Chondrocyte (in vitro differentiated cells): ENCODE measurements around the gene MRPL24. TPM values are rescaled to one million over a fixed set of nuclear protein-coding genes. Genes with fewer than 3 reads are reported as not detected.

Experiments
- DNase-seq: peaks from one replicate; pipeline ENCODE4 v3.0.0; 2021; ENCODE audit warnings: mixed read lengths, low spot score
- H3K27ac Mint-ChIP-seq: one replicate; pipeline ENCODE4 v1.8.0; 2021; ENCODE audit warnings: mild to moderate bottlenecking, moderate library complexity, mixed read lengths; ENCODE audit not compliant: unreplicated experiment
- H3K27me3 Mint-ChIP-seq: 2 replicates; pipeline ENCODE4 v1.8.0; 2021; ENCODE audit warnings: low read depth, mixed read lengths
- H3K36me3 Mint-ChIP-seq: 2 replicates; pipeline ENCODE4 v1.8.0; 2021; ENCODE audit warnings: low read depth, mixed read lengths
- H3K4me1 Mint-ChIP-seq: 2 replicates; pipeline ENCODE4 v1.8.0; 2021; ENCODE audit warnings: low read depth, mild to moderate bottlenecking, mixed read lengths
- H3K4me3 Mint-ChIP-seq: one replicate; pipeline ENCODE4 v1.8.0; 2021; ENCODE audit warnings: mild to moderate bottlenecking, moderate library complexity, mixed read lengths; ENCODE audit not compliant: unreplicated experiment
- H3K9me3 Mint-ChIP-seq: 2 replicates; pipeline ENCODE4 v1.8.0; 2021; ENCODE audit warnings: low read depth, mixed read lengths
- total RNA-seq: library from RNA; stranded (reverse); gene quantifications from 3 replicates; pipeline ENCODE4 v1.2.1, GENCODE V29; 2021
- TF ChIP-seq, protein P1 (sequence below): fragments of 200-600 bp; sonication (generic); IDR thresholded peaks from 2 replicates; pipeline ENCODE4 v1.5.0; 2021; ENCODE audit warnings: antibody characterized with exemption, mild to moderate bottlenecking, moderate library complexity

The MRPL24 gene
- total RNA-seq, 1 donor from 2014 or later = 40.3 TPM

DNA sequence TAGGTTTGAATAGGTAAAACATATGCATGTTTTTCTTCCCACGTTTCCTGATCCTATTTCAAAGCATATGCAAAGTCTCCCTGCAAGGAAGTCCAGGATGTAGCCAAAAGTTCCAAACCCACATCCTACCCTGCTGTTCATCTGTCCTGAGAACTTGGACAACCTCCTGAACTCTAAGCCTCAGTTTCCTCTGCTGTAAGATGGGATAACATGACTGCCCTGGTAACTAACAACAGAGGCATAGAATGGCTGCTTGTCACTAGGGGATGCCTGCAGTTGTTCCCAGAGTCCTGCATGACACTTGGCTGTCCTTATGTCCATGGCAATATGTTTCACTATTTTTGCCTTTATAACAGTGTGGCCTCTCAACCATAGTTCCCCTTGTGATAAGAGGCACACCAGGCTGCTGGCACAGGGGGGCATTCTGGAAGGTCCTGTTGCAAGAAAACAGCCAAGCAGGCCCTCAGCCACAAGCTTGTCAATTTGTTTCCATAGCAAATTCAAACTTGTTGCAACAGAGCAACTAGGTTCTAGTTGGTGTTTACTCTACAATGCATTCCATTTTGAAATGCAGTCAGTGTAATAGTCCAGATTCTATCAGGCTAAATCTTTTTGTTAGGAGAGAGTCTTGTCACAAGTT lies 12.1 kb upstream of the MRPL24 start:
- TF ChIP-seq, protein P1, sequence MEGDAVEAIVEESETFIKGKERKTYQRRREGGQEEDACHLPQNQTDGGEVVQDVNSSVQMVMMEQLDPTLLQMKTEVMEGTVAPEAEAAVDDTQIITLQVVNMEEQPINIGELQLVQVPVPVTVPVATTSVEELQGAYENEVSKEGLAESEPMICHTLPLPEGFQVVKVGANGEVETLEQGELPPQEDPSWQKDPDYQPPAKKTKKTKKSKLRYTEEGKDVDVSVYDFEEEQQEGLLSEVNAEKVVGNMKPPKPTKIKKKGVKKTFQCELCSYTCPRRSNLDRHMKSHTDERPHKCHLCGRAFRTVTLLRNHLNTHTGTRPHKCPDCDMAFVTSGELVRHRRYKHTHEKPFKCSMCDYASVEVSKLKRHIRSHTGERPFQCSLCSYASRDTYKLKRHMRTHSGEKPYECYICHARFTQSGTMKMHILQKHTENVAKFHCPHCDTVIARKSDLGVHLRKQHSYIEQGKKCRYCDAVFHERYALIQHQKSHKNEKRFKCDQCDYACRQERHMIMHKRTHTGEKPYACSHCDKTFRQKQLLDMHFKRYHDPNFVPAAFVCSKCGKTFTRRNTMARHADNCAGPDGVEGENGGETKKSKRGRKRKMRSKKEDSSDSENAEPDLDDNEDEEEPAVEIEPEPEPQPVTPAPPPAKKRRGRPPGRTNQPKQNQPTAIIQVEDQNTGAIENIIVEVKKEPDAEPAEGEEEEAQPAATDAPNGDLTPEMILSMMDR = no peak
- H3K36me3 Mint-ChIP-seq = no peaks in the 10 kb centered on the region
- peak overlapping the region; percentile 92 for H3K4me3 Mint-ChIP-seq
- peak; percentile 15 for DNase-seq
- H3K4me1 Mint-ChIP-seq = peaks cover 38% of the 10 kb centered on the region
- peak overlapping the region; percentile 14 for H3K27ac Mint-ChIP-seq
- H3K27me3 Mint-ChIP-seq = no peaks in the 10 kb centered on the region
- H3K9me3 Mint-ChIP-seq = no peaks in the 10 kb centered on the region

DNA sequence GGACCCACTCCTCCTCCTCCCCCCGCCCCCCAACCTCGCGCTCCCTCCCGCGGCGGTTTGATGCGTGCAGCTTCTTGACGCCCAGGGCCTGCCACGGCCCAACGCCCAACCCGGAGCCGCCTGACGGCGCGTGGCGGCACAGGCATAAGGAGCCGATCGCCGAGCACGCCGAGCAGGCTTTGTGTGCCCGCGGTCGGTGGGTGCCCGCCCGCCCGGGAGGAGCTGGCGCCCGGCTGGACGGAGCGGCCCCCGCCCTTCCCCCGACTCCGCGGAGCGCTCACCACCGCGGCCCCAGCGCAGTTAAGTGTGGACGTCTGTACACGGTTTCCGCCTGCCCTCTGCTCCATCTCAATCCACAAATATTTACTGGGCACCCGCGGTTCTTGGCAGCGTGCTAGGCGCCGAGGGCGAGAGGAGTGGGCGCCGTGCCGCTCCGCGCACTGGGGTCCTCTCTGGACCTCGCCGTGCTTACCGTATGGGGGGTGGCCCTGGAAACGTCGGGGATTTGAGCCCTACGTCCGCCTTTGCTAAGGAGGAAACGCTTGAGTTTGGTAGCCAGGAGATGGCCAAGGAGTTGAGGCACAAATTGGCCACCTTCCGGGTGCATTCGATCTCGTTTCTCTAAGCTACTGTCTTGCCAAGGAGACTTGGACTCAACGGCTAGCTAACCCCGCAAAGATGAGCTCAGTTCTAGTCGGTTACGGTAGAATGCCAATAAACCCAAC lies 11.0 kb upstream of the MRPL24 start:
- peak; percentile 99 for DNase-seq
- peaks cover 46% of the 10 kb centered on the region for H3K4me1 Mint-ChIP-seq
- peak overlapping the region; percentile 83 for H3K27ac Mint-ChIP-seq
- no peaks in the 10 kb centered on the region for H3K36me3 Mint-ChIP-seq
- H3K4me3 Mint-ChIP-seq = peak overlapping the region; percentile 92
- H3K9me3 Mint-ChIP-seq = no peaks in the 10 kb centered on the region
- TF ChIP-seq, protein P1 = no peak
- no peaks in the 10 kb centered on the region for H3K27me3 Mint-ChIP-seq

DNA sequence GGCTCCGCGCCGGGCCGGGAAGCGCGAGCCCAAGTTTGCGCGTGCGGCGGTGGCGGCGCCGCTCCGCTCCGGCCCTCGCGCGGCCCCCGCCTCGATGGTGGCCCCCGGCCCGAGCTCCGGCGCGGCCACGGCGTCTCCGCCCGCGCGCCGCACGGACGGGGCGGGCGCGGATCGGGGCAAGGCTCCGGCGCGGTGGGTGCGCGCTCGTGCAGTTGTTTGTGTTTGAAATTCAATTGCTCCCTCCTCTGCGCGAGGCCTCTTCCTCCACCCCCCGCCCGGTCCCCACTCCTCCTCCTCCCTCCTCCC lies 10.5 kb upstream of the MRPL24 start, which contains the start of gene HDGF:
TSS of gene HDGF (minus strand) at position 225 of the 306 bp plus-strand sequence. CDS start 246 bp downstream, outside the sequence.
- Mint-ChIP-seq H3K36me3 (no peaks in the 10 kb centered on the region), H3K27ac (peak within 1 kb of the TSS; percentile 99), H3K9me3 (no peaks in the 10 kb centered on the region), H3K4me1 (peaks cover 51% of the 10 kb centered on the region), H3K27me3 (no peaks in the 10 kb centered on the region), H3K4me3 (peak within 1 kb of the TSS; percentile 92)
- no peak for DNase-seq
- TF ChIP-seq, protein P1 = no peak

DNA sequence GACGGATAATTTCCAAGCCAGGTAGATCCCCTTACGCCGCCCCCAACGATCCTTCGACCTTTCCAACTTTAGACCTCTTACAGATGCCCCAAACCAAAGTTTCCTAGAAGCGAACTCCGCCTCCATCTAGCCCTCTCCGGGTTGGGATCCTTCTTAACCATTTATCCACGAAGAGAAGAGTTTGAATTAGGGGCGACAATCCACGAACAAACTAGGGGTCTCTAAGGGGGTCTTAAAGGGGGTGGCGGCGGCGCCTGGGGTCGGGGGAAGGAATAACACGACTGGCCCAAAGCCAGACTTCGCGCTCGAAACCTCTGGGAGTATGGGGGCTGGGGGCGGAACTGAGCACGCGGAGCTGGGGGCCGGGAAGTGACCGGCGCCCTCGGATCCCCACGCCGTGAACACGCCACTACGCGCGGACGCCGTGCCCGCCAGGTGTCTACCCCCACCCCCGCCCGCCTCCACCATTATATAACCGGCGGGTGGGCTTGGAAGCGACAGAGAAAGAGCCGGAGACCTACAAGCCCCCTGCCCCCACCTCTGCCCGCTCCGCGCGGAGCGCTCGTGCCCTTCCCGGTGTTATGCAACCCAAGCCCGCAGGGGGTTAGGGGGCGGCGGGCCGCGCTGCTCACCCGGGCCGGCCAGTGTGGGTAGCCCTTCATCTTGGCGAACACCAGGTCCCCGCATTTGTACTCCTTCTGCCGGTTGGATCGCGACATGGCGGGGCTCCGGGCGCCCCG lies 10.0 kb upstream of the MRPL24 start:
- Mint-ChIP-seq H3K4me3 (peak overlapping the region; percentile 79), H3K36me3 (no peaks in the 10 kb centered on the region), H3K27ac (peak overlapping the region; percentile 99), H3K4me1 (peaks cover 57% of the 10 kb centered on the region), H3K27me3 (no peaks in the 10 kb centered on the region), H3K9me3 (no peaks in the 10 kb centered on the region)
- DNase-seq = peak; percentile 88
- TF ChIP-seq, protein P1 = peak; percentile 28

DNA sequence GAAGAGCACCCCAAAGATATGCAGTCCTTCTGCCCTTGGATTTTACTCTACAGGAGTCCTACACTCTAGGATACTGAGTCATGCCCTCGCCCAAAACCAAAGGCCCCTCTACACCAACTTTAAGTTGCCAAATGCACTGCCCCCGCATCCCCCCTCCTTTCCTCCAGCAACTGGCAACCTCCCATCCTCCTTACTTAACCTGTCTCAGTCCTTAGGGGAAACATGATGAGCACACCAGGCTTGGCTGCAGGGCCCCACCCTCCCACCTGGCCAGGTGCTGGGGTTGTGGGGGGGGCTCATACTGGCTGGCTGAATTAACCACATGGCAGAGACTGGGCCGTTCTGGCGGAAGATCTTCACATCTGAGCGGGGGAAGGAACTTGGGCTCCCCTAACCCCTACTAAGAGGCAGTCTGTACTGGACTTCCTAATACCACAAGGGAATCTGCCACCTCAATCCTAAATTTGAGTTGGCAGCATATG lies 9.3 kb upstream of the MRPL24 start:
- TF ChIP-seq, protein P1 = no peak
- Mint-ChIP-seq H3K9me3 (no peaks in the 10 kb centered on the region), H3K4me3 (peak overlapping the region; percentile 79), H3K36me3 (peaks cover 2% of the 10 kb centered on the region), H3K27me3 (no peaks in the 10 kb centered on the region), H3K27ac (peak overlapping the region; percentile 99), H3K4me1 (peaks cover 63% of the 10 kb centered on the region)
- peak; percentile 28 for DNase-seq
